GM23248 (cell line): ENCODE results near the gene LHX5.

Source experiments
- EZH2 ChIP-seq: fragments of 200-600 bp; sonication (generic); IDR thresholded peaks from 2 replicates; pipeline ENCODE4 v1.6.1; 2018; ENCODE audit warnings: antibody characterized with exemption, mild to moderate bottlenecking; ENCODE audit not compliant: insufficient read depth, poor library complexity, severe bottlenecking
- EZH2phosphoT487 ChIP-seq: fragments of 200-600 bp; sonication (generic); IDR thresholded peaks from 2 replicates; pipeline ENCODE4 v1.6.1; 2018; ENCODE audit warnings: antibody characterized with exemption, moderate library complexity, mild to moderate bottlenecking, low read depth; ENCODE audit not compliant: insufficient read depth

DNA sequence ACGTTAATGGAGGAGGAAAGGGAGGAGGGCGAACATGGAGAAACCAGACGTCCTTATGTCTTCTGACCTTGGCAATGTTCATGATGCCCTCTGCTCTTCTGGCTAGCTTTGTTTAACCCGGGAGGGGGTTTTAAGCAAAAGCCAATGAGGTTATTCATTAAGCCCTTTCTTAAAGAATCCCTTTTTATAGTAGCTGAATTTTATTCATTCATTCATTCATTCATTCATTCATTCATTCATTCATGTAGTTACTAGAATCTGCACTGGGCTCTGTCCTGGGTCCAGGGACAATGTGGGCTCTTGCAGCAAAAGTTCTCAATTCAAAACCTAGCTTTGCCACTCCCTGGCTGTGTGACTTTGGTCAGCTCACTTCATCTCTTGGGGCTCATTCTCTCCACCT is 14.0 kb downstream of the LHX5 start:
- TF ChIP-seq EZH2 (no peak), EZH2phosphoT487 (no peak)
